HG03060 (cell line): ENCODE data around the gene ZKSCAN4.

ENCODE experiments used
- ATAC-seq: cut with Tn5 transposase; IDR thresholded peaks from one replicate; pipeline ENCODE4 v1.9.1; 2021; ENCODE audit warnings: low read depth, moderate number of reproducible peaks; ENCODE audit not compliant: unreplicated experiment

The ZKSCAN4 gene

DNA sequence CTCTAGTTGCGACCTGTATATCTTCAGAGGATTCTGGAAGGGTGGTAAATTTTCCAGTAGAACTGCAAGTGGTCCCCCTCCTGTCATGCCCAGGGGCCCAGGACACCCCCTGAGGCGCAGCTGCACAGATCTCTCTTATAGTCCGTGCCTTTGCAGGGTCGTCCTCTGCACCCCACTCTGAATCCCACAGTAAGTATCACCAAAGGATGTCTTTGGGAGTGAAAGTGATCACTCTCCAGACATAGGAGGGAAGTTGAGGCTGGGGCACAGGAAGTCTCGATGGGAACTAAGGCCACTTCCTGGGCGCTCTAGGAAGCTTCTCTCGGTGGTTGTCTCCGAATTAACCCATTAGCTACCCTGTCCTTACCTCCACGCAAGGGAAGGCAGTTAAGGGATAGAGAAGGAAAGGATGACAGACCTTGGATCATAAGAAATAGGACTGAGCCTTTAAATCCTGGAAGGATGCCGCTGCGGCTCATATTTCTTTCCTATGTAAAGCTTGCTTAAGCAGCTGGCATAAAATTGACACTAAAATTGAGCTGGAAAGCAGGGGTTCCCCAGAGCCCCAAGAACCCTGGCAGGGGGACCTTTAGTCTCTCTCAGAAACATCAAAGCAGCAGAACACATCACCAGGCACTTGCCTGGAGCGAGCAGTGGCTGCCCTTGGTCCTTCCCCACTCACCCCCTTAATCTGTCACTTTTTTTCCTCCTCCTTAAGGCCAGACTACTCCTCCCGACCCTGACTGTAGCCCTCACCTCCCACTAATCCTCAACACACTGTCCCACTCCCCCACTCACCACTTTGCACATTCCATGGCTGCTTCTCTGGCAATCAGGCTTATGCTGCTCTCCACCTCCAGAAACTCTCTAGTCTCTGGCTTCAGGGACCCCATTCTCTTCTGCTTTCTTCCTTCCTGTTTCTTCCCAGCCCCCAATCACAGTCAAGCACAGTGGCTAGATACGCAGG lies at the start of gene ZKSCAN4:
Gene ZKSCAN4, minus strand, starts transcription at position 261 of the 967 bp plus-strand sequence. CDS start 289 bp downstream, outside the sequence.
- ATAC-seq = no peak

DNA sequence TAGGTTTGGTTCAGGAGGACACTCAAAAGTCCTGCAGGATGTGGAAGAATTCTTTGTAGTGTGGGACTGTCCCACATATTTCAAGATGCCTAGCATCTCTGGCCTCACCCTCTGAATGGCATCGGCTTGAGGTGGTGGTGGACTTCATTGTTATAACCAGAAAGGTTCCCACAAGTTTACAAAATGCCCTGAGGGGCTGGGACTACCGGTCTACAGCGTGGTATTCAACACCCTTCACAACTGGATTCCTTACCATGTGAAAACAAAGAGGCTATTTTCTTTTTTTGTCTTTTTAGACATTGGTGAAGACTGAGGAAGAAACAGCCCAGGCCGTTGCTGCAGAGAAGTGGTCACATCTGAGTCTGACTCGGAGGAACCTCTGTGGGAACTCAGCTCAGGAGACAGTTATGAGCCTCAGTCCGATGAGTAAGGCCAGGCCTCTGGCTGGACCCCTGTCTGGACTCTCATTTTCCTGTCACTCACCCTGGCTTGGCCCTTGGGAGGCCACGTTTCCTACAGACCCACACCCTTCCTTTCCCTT lies 44.5 kb upstream of the ZKSCAN4 start:
- no peak for ATAC-seq

DNA sequence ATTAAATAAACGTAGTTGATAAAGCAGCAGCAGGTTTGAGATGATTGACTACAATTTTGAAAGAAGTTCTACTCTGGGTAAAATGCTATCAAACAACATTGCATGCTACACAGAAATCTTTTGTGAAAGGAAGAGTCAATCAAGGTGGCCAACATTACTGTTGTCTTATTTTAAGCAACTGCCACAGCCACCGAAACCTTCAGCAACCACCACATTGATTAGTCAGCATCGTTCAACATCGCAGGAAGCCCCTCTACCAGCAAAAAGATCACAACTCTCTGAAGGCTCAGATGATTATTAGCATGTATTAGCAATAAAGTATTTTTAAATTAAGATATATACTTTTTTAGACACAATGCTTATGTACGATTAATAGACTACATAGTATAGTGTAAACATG lies 43.3 kb upstream of the ZKSCAN4 start:
- ATAC-seq = no peak

DNA sequence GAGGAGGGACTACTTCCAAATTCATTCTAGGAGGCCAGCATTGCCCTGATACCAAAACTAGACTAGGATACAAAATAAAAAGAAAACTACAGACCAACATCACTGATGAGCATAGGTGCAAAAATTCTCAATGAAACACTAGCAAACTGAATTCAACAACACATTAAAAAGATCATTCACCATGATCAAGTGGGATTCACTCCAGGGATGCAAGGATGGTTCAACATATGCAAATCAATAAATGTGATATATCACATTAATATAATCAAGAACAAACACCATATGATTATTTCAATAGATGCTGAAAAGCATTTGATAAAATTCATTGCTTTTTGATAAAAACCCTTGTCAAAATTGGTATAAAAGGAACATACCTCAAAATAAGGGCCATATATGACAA lies 39.5 kb upstream of the ZKSCAN4 start:
- ATAC-seq = no peak

DNA sequence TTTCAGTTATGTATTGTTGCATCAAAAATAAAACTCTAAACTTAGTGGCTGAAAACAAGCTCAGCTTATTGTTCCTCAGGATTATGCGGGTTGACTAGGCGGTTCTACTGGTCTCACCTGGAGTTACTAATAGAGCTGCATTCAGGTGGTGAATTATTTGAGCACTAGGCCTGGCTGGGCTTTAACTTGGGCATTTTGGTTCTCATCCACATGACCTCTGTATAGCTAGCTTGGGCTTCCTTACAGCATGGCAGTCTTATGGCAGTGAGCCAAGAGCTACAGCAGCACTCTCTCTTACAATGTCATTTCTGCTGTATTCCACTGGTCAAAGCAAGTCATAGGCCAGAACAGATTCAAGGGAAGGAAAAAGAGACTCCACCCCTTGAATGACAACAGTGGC lies 30.9 kb upstream of the ZKSCAN4 start:
- ATAC-seq = no peak

DNA sequence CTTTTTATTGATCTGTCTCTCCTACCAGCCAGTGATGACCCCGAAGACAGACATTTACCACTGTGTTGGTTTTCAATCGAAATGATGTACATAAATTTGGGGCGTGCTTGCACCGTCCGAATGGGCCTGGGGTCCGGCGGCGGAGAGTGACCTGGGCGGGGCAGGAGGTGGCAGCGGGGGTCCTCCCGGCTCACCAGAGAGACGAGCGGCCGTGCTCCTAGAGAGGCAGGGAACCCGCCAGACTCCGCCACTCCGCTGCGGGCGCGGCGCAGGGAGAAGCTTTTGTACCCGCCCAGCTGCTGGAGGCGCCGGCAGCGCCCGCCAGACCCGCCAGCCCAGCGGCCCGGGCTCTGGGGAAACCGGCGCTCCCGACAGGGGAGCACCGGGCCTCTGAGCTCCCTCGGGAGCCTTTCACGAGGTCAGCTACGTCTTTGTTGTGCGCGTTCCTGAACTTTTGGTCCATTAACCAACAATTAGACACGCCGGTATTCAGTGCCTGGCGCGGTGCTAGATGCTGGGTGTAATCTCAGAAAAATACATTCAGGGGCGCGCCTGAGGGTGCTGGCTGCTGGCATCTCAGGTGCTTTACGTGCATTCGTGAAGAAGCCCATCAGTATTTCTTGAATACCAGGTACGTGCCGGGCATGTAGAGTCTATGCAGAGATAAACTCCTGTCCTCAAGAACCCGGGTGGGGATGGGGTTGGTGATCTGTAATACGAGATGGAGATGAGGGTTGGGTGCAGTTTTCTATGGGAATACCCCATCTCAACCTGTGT lies 29.4 kb upstream of the ZKSCAN4 start, which contains the start of gene PGBD1:
Gene PGBD1, plus strand, starts transcription at position 285 of the 777 bp plus-strand sequence. CDS start 2,242 bp downstream, outside the sequence.
- ATAC-seq = no peak

DNA sequence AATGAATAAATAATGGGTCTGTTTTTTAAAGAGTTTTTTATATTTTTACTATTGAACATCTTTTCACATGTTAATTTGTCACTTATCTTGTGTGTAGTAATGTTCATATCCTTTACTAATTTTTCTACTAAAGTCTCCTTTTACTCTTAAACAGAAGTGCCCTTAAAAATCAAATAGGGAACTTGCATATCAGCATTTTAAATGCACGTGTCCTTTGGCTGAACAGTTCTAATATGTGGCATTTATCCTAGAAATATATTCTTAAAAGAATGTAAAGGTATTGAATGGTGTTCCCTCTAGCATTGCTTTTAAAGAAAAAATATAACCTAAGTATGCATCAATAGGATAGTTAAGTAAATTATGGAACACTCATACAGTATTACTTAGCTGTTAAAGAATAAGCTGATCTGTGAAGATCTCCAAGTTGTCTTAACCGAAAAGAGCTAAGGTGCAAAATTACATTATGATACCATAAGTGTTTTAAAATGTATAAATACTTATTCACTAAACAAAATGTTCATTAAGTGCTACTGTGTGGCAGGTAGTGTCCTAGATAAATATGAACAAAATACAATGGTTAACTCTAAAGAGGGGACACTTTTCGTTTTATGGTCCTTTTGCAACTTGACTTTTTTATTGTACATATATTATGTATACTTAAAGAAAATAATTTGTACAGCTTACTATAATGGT lies 28.7 kb upstream of the ZKSCAN4 start:
- ATAC-seq = no peak

DNA sequence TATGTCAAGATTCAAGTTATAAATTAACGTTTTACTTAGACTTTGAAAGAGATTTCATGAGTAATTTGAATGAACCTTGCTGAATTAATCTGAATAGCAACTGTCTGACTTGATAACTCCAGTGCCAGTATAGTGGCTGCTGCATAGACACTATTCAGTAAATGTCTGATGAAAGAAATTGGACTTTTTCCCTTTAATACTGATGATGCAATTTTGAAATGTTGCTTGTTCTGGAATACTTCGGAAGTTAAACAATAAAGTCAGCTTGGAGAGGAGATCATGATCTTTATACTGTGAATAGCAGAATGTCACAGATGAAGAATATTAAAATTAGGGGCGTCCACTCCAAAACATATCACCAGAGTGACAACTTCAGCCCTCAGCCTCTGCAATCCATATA lies 25.7 kb upstream of the ZKSCAN4 start:
- no peak for ATAC-seq

DNA sequence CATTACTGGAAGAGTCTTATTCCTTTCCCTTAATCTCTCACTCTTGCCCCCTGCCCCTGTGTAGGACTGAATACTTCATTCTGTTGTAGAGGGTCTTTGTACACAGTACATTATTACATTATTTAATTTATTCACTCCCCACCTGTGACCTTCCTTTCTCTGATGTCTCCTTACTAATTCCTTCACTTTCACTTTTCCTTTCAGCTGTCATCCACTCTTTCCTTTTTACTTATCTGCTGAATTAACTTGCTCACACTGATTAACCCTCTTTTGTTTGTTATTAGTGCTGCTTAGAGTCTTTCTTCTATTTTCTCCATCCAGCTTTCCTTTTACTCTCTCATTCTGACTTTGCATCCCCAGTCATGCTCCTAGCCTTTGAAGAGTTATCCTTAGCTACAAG lies 22.8 kb upstream of the ZKSCAN4 start:
- ATAC-seq = no peak

DNA sequence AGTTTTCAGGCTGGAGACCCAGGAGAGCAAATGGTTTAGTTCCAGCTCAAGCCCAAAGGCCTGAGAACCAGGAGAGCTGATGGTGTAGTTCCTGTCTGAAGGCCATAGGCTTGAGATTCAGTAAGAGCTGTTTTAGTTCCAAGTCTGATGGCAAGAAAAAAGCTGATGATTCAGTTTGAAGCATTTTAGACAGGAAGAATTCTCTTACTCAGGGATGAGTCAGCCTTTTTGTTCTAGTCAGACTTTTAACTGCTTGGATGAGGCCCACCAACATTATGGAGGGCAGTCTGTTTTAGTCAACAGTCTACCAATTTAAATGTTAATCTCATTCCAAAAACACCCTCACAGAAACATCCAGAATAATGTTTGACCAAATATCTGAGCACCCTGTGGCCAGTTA lies 17.4 kb upstream of the ZKSCAN4 start:
- ATAC-seq = no peak

DNA sequence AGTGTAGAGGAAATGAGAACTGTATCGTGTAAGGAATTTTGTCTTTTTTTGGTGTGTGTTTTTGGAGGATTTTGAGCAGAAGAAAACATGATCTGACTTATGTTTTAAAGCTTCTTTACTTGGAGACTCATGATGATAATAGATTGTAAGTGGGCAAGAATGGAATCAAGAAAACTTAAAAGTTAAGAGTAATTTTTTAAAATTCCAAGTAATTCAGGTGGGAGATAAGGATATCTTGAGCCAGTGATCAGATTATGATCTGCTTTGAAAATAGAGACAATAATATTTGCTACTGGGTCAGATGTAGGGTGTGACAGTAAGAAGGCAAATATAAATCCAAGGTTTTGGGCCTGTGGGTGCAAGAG lies 15.6 kb upstream of the ZKSCAN4 start:
- ATAC-seq = no peak

DNA sequence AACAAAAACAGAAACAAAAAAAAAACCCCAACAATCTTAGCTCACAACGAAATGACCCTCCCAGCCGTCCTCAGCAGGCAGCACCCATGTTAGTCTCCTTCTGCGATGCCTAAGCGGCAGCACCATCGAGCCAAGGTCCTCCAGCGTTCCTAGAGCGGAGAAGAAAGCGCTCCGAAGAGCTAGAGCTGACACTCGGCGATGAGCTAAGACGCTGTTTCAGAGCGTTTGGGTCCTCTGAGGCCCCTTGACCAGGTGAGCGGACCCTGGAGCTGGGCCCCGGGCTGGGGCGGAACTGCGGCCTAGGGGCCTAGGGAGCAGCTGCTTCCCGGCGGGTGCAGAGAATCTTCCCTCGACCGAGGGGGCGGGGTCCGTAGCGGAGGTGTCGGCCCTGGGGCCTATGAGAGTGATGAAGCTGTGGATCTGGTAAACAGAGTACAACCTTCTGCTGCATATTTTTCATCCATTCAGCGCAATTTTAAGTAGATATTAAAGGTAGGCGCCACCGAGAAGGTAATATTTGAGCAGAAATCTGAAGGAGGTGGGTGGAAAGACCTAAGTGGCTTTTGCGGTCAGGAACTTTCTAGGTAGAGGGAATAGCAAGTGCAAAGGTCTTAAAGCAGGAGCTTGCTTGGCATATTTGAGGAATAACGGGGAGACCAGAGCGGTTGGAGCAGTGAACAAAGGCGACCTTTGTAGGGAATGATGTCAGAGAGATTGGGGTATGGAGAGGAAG lies 15.1 kb upstream of the ZKSCAN4 start, which contains the start of gene ZSCAN26:
Gene ZSCAN26, plus strand, starts transcription at position 182 of the 733 bp plus-strand sequence. CDS start 4,777 bp downstream, outside the sequence.
- ATAC-seq = peak; percentile 58

DNA sequence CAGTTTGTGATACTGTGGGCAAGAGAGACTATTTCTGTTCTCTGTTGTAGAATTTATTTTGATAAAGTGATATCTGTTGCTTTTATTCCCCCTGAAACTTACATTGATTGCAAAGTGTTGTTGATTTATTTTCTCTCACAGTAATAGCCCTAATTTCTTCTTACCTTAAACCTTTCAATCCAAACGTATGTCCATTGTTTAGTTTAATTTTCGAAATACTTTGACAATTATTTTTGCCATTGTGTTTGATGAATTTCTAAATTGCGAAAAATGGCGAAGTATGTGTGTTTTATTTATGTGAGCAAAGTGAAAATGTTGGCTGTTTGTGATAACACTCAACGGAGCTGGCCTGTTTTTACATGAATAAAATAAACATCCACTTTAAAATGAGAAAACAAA lies 14.5 kb upstream of the ZKSCAN4 start:
- no peak for ATAC-seq

DNA sequence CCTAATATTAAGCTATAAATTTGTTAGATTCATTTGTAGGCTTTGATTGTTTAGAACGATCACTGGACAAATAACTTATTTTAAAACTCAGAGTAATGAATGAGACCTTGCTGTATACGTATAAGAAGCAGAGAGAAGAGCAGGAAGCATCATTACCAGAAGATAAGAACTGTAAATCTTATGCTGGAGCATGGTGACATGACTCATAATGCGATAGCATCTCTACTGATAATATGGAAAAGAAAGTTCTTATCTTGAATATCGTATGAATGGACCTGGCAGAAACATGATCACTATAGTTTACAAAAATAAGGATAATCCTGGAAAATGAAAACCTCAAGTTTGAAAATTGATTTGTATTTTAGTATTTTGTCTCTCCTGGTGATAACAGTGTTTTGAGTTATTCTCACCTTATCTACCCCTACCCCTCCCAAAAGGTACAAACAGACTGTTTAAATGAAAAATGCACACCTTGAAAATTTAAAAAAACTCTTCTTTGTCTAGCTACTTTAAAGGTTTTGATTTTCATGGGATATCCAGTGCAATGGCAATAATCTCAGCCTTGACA lies 12.8 kb upstream of the ZKSCAN4 start:
- no peak for ATAC-seq

DNA sequence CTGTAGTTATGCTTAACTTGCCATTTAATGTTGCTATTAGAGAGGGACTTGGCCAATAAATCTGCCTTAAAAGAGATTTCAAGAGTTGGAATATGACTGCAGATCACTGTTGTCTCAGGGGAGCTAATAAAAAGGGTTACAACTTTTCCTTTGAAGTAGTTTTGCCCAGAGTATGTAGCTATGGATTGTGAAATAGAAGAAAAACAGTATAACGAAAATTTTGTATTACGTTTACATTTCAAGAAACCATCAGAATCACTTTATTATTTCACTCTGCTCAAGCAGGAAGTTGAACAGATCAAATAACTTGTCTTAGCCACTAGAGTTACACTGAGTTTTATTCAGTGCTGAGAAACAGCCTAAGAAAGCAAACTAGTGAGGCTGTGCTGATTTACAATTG lies 11.9 kb upstream of the ZKSCAN4 start:
- ATAC-seq = no peak

DNA sequence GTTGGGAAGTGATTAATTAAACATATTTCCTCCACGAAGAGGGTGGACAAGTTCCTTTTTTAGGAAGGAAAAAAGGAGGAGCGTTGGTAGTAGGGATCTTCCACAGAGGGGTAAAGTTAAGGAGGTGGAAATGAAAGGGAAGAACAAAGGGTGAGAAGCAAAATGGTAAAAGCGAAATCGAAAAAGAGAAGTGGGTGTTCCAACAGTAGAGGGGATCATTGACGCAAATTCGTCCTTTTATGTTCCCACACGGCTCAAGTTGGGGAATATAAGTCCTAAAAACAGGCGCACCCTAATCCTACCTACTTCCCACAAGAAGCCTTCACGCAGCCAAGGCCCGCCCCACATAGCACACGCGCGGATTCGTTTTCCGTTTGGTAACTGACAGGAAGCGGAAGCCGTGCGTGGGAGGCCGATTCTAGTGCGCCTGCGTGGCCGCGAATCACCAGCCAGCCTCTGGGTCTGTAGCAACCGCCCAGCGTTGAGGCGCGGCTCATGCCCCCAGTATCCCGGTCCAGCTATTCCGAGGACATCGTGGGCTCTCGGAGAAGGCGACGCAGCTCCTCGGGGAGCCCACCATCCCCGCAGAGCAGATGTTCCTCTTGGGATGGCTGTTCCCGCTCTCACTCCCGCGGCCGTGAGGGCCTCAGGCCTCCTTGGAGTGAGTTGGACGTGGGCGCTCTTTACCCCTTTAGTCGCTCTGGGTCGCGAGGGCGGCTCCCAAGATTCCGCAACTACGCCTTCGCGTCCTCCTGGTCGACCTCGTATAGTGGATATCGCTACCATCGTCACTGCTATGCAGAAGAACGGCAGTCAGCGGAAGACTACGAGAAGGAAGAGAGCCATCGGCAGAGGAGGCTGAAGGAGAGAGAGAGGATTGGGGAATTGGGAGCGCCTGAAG lies 7.1 kb upstream of the ZKSCAN4 start, which contains the start of gene NKAPL:
Gene NKAPL, plus strand, starts transcription at position 421 of the 901 bp plus-strand sequence. Its CDS starts 75 bp downstream, at position 496.
- ATAC-seq = no peak

DNA sequence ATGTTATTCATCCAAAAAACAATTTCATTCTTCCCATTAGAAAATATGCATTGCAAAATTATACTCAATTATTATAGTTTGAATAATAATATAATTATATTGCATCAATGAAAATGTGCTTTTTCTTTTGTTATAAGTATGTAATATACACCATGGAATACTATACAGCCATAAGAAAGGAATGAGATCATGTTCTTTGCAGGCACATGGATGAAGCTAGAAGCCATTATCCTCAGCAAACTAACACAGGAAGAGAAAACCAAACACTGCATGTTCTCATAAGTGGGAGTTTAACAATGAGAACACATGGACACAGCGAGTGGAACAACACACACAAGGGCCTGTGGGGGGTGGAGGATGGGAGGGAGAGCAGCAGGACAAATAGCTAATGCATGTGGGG lies 5.0 kb upstream of the ZKSCAN4 start:
- no peak for ATAC-seq

DNA sequence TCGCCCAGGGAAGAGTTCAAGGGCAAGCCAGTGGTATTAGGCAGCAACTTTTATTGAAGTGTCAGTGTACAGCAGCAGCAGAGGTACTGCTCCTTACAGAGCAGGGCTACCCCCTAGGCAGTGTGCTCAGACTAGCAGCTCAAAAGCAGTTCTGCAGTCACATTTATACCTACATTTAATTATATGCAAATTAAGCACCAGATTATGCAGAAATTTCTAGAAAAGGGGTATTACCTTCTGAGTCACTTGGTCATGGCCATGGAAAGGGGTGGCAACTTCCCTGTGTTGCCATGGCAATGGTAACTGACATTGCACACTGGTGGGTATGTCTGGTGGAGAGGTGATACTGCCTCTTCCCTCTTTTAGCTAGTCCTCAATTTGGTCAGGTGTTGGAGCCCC lies 2.1 kb upstream of the ZKSCAN4 start:
- no peak for ATAC-seq
